Measurements from ENCODE around the gene CCDC102B.
"Not testable (repeated sequence)": the region's sequence is repeated elsewhere in the genome, so short reads cannot be mapped to it uniquely, and the experiment has no call there.

The CCDC102B gene

DNA sequence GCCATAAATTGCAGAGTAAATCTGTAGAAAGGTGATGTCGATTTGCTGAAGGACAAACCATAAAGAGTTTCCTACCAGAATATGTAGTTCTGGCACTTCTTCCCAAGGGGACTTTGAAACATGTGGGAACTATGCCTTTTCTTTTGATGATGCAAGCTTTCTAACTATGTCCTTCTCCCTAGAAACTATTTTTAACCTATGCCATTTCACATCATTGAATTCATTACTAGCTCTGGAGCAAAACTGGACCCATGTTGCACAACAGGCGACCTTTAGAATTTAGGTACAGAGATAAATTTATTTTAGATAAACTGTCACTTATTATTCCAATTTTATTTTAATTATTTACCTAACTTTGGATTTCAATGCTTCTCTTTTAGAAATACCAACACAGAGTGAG is 186.5 kb downstream of the CCDC102B start:
- no peak for DNase-seq

DNA sequence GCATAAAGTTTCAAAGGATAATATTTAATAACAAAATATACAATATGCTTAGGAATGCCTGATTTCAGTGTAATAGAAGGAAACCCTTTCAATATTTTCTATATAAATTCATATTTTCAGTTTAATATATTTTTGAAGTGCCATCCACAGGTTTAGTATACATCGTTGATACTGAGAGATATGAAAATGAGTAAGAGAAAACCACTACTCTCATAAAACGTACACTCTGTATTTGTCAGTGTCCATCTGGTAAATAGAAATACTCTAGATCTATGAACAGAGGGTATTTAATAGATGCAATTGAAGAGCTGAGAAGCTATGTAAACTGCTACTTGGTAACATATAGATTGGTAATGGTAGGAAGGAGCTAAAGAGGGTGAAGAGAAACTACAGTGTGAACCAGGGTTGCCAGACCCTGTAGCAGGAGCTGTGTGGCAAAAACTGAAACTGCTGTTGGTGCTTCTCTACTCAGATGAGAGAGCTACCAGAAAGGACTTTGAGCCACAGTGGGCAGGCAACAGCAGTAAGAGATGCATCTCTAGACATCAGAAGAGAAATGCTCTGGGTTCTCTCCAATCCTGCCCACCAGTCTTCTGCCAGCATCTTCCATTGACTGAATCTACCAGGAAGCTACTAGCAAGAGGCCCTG is 187.4 kb downstream of the CCDC102B start:
- no peak for DNase-seq

DNA sequence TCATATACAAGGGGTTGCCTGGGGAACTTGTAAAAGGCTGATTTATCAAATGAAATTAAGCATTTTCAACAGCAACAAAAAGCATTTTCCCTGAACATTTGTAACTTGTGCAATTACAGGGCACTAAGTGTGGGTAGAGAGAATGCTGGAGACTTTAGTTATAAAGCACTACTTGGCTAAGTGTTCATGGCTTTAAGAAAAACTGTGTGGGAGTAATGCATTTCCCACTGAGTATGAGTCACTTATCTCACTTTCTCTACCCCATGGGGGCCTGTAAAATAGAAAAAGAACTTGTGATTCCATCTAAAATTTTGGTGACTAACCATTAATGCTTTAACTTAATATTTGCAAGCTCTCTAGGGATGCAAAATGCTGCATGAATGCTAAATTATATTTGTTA is 193.4 kb downstream of the CCDC102B start:
- DNase-seq = no peak

DNA sequence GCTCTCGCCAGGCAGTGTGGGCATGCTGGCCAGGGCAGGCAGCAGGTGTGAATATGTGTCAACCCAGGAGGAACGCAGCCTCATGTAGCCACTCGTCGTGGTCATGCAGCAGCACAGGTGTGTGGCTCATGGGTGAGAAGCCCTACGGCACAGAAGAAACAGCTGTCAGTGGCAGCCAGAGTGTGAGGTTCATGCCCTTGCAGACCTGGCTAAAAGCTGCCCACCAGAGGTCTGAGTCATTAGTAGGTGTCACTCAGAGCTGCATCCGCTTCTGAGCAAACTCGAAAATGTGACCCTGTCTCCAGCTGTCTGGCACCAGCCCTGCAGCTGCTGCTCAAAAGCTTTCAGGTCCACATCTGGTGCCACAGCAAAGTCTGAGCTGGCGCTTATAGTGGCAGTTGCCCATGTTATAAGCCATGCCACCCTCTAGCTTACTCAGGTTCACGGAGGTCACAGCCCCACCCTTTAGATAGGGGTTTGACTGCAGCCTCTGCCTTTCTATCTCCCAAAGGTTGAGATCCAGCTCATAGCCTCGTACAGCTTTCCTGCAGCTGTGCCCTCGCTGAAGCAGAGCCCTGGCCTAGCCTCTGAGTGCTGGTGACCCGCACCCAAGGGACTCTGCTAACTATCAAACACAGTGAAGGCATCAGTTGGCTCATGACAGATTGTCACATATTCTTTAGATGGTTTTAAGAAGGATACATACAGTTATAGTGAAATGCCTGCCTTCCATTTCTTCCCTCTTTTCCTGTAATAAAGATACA is 195.0 kb downstream of the CCDC102B start:
- DNase-seq = no peak

DNA sequence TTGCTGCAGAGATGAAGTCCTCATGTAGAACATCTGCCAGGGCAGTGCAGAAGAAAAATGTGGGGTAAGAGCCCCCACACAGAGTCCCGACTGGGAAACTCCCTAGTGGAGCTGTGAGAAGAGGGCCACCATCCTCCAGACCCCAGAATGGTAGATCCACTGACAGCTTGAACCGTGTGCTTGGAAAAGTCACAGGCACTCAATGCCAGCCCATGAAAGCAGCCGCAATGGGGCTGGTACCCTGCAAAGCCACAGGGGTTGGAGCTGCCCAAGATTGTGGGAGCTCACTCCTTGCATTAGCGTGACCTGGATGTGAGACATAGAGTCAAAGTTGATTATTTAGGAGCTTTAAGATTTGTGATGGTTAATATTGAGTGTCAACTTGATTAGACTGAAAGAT is 197.8 kb downstream of the CCDC102B start:
- no peak for DNase-seq

DNA sequence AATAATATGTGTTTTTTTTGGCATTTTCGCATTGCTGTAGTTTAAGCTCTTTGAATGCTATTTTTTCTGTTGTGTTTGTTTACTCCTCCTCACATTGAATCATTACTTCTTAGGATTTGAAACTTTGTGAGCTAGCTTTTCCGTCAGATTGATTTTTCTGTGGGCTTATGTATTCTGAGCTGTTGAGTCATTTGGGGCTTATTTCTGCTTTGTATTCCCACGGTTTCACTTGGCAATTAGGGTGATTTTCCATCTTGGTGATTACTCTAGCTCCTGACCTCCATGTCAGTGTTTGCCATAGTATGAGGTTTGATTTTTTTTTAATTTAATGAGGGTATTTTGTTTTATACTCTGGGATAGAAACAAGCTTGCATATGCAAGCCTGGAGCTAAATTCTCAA is 200.0 kb downstream of the CCDC102B start:
- no peak for DNase-seq

DNA sequence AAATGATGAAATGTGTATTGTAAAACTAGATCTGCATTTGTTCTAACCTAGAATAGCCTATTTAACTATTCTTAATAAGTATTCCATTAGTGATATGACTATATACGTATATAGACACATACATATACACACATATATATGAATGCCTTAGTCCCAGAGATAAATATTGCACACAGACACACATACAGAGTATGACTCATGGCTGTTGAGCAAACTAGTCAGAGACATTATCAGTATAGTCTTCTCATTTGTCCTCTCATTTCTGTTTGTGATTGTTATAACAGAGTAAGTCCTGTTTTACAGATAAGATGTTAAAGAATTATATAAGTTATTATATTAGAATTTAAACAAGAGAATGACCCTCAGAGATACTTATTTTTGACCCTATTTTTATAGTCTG is 202.5 kb downstream of the CCDC102B start:
- no peak for DNase-seq

DNA sequence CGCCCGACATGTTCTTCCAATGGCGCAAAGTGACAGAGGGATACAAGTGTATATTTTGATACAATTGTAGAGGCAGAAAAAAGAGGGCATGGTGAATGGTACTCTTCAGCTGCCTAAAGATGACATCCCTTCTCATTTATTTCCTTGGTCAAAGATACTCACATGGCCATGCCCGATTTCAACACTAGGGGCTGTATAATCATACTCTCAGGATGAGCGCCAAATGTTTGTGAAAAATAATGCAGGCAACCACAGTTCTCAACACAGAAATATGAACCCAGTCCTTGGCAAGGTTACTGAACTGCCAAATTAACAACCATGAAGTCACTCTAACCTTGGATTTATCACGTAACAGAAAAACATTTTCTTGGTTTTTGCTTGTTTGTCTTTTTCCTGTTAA is 204.4 kb downstream of the CCDC102B start:
- no peak for DNase-seq

DNA sequence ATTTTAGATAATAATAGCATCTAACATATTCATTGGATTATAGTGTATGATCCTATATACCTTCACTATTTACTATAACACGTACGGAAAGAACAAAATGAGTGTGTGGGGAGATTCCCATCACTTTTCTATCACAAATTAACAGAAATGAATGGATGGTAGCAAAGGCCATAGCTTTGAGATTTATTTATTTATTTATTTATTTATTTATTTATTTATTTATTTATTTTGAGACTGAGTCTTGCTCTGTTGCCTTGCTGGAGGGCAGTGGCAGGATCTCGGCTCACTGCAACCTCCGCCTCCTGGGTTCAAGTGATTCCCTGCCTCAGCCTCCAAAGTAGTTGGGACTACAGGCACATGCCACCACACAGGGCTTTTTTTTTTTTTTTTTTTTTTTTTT is 208.3 kb downstream of the CCDC102B start:
- DNase-seq = not testable (repeated sequence)

DNA sequence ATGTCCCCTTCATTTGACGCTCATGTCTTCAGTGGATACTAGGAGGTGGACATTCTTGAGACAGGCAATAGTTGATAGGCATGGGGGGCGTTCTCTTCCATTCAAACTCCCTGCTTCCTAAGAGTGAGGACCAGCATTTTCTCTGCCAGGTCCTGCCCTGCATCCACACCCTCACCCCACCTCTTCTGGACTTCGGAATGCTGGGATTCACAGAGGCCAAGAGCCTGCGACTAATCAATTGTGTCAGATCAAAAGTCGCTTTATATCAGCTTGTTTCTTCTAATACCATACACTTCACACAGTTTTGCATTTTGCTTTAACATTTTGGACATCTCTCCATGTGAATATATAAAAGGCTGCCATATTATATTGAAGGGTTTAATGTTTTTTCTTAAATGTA is 210.7 kb downstream of the CCDC102B start:
- DNase-seq = no peak

DNA sequence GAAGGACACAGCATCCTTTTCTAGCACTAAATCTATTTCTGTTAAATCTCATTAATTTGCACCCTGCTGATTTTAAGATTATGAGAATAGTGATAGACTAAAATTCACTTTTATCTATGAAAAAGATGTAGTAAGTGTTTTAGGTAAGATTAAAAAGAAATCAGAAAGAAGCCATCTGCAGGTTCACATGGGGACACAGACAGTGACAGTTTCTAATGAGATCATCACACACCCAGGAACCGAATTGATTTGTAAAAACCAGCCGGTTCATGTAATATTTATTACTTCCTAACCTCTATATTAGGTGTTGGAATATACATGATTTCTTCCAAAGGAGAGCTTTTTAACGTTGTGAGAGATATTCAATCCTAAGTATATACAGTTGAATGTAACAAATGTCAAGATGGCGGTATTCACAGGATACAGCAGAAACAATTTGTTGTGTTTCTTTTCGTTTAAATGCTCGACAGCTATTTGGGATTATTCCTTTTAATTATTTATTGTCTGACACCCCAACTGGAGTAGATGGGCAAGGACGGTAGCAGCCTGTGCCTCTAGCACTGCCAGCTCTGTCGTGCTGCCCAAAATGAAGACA is 223.4 kb downstream of the CCDC102B start:
- DNase-seq = no peak

DNA sequence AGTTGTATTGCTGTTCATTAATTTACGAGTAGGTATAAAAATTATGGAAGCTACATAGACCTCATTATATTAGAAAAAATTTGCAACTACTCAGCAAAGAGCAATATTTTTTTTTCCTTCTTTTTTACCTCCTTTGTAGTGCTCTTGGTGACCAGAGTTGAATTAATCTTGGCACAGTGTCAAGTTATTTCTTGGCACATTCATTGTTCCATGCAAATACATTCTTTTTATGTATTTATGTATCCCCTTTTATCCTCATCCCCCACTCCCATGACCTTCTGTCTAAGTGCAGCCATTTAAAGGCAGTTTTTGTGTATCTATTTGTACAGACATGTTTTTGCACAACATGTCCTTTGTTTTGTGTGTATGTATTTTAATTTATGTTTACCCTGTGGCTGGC is 224.5 kb downstream of the CCDC102B start:
- no peak for DNase-seq

DNA sequence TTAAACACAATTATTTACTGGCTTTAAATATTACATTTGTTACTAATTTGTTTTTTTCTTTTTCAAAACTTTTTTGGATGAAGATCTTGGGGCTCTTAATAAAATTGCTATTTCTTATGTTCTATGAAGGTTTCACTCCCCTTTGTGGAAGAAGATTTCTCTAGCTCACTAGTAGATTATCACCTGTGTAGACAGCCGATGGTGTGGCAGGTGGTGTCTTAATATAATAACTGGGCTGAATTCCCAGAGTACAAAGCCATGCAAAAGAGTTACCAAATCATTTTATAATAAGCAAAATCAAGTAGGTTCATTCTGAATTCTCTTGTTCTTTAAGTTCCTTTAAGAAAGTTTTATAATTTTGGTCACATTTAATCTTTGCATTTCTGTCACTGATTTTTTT is 233.7 kb downstream of the CCDC102B start:
- DNase-seq = no peak

DNA sequence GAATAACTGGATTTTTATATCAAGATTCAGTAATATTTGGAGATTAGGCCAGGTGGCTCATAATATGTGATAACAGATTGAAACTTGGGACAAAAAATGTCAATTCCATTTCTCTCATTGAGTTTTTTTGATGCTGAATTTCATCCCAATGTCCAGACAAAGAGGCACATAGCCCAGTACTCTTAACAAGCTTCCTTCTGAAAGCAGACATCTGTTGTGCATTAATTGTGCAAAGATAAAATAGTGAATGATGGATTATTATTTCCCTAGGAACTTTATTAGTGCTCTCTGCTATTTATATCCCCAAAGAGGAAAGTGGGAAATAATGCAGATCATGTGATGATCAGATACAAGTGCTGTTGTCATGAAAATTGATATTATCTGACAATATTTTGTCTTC is 234.1 kb downstream of the CCDC102B start:
- DNase-seq = no peak

DNA sequence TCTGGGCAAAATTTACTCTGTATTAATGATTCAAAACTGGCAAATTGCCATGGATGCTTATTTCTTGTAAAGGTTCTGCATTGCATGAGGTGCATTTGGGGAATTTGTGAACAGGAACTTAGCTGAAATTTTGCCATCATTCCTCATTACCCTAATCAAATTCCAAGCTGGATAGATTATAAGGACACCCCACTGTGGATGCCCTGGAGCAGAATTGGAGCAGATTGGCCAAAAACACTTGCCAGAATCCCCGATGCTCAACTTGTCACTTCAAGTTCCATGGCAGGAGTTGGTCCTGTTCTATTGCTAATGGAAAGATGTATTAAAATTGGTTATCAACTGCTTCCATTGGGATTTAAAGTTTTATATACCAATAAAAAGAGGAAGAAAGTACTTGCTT is 237.9 kb downstream of the CCDC102B start:
- DNase-seq = no peak

DNA sequence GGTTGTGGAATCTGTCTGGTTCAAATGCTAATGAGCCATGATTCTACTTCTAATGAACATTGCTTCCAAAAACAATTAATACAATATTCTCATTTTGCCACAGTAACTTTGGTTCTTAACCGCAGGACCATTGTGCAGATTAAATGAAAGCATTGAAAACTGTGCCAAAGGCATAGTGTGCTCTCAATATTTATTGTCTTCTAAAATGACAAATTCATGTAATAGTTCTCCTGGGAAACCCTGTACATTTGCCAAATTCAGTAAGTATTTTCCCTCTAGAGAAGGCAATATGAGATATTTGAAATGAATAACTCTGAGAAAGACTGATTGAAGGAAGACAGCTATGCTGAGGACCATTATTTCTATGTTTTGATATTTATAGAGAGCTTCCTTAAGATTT is 246.3 kb downstream of the CCDC102B start:
- DNase-seq = no peak

DNA sequence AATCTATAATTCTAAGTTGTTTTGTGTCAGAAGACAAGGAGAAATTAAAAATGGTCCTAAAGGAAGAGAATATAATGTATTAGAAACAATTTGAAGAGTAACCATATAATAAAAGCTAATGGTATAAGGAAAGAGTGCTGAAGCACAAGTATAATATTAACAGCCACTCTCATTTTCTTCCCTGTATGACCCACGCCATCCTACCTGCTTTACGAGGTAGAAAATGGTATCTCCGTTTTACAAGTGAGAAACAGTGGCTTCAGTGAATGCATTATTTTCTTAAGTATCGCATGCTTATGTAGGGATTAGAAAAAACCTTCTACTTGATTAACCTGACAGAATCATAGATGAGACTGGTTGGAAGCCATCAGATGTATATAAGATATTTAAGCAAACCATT is 266.2 kb downstream of the CCDC102B start:
- DNase-seq = no peak

DNA sequence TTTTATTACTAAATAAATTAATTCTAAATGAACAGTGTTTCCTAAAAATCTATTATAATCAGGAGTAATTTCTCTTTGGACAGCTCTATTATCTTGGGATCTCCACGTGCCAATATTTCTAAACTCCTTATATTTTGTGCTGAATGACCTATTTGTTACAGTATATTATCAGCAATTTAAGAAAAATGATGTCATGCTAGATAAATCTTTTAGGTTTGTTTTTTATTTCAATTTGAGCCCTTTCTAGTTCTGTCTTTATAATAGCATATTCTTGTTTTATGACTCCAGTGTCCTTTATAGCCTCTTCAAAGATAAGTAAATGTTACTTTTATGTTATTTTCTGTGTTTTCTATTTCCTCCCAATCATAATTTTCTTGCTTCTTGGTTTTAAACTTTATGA is 269.2 kb downstream of the CCDC102B start:
- DNase-seq = no peak

DNA sequence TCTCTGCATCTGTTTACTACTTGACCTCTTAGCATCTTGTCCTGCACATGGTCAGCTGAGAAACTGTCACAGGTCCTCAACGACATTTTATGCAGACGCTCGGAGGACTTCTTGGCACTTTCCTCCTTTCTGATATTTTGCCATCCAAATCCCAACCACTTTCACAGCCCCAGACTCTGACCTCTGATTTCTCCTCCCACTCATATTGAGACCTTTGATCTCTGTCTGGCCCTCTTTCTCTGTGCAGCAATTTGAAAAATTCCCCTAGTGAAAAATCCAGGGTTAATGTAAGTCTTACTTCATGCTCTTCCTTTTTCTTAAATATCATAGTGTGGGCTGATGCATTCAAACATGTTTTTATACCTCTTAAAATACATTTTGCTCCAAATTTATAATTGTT is 273.8 kb downstream of the CCDC102B start:
- DNase-seq = no peak

DNA sequence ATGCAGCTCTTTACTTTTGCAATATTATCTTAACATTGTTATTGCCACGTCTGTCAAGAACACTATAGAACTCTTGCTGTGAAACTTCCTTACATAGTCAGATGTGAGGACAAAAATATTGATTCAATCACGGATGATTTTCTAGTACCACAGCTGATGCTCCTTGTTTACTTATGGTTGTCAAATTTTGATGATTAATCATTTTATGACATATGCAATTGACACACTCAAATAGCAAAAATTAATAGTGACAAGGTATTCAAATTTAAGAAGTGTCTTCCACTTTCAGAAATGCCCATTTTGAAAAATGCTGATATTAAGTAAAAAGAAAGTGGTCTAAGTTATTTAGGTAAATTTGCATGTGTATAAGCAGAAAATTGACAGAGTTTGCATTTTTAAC is 284.0 kb downstream of the CCDC102B start:
- DNase-seq = no peak

DNA sequence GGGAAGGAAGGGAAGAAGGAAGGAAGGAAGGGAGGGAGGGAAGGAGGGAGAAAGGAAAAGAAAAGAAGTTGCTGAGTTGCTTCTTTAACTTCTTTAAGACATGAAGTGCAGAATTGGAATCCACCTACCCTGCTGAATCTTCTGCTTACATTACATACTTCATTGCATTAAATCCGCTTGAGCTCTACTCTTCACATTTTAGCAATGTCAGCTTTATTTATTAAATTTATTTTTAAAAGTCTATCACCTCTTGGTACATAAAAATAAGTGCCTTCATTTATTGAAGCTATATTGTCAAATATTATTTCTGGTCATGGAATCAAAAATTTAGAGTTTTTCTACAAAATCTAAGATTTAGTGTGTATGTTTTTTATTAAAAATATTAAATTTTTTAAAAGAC is 284.6 kb downstream of the CCDC102B start:
- no peak for DNase-seq

DNA sequence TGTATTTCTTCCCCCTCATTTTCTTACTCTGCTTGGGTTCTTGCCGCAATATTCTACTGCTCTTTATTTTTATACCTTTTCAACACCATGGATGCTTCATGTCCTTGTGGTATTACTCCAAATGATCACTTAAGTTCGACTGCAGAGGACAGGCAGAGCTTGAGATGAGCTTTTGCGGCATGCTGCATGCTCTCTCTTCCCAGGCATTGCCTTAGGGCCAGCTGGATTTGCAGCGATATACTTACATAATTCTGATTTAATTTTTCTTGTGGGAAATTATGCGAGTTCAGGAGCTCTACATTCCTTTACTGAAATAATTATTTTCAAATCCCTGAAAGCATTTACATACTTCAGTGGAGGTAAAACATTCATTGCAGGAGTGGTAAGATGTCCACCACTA is 288.1 kb downstream of the CCDC102B start:
- DNase-seq = no peak

DNA sequence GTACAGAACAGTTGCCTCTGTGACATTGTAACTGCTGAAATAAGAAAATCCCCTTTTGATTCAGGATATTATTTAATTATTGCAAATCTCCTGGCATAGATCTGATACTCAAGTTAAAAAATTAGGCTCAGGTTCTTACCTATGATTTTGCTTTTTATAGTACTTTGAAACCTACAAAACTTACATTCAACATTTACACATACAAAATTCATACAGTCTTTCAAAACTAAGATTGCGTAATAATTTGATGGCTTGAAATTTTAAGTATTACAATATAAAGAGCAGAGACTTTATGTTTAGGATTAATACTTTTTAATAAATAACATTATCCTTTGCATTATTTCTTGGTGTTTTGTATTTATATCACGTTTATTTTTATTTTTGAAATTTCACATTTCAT is 291.1 kb downstream of the CCDC102B start:
- no peak for DNase-seq

DNA sequence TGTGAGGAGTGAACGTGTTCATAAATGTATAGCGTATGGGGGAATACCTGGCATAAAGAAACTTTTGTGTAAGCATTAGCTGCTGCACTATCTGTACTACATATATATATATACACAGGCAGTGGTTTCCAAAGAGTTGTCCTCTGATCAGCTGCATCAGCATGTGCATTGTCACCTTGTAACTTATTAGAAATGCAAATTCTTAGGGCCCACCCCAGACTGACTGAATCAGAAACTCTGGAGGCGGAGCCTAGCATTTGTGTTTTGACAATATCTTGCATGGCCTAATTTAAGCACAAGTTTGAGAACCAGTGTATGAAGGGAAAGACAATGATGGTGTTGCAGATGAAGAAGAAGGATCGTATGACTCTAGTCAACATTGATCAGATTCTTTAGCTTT is 299.5 kb downstream of the CCDC102B start:
- DNase-seq = no peak

DNA sequence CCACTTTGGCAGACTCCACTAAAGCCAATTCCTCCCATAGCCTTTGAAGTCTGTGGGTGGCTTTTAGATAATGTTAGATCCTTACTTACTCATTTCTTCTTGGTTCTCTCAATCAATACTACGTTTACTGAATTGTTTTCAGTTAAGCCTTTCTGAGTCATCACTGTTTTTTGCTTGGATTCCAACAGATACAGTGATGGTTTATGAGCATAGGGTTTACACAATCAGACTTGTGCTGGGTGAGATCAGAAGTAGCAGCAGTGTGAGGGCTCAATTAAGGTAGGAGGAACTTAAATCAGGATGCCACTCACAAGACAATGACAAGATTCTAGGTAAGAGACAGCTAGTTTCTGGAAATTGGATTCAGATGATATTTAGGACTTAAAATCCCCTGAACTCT is 305.1 kb downstream of the CCDC102B start:
- DNase-seq = no peak
